ENCODE data around the gene LPIN3. TPM values are rescaled to one million over a fixed set of nuclear protein-coding genes. Genes with fewer than 3 reads are reported as not detected.

LPIN3 gene
- total RNA-seq, 1 experiment from 2014 or later, result 3.8 TPM

DNA sequence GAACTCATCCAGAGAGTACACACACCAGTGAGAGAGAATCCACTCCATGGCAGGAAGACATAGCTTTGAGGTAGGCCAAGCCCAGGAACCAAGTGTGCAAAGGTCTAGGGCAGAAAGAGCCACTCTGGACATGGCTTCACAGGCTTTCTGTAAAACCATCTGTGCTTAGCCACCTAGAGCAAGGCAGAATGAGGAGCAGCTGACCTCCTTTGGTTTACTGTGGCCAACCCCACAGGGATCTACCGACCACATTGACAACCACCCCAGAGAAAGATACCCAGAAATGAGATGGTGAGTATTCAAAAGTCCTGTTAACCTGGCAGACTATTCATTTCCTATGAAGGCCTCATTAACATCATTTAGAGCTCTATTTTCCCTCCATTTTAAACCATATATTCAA is 33.6 kb upstream of the LPIN3 start:
- Histone ChIP-seq H3K4me2 (ENCODE audit: insufficient read depth, insufficient read length, low read length) (no peak overlapping the region), H3T11ph (ENCODE audit: low read length) (no peak overlapping the region), H3K27ac (ENCODE audit: insufficient read length, low read depth, low read length) (no peak overlapping the region), H3K9me3 (ENCODE audit: control insufficient read depth, low read depth, low read length) (no peaks in the 10 kb centered on the region), H4K91ac (ENCODE audit: insufficient read length, low read depth, low read length) (no peak overlapping the region), H4K5ac (ENCODE audit: insufficient read length, low read depth, low read length) (no peak overlapping the region), H2AFZ (ENCODE audit: low read length) (no peak overlapping the region), H3K18ac (ENCODE audit: insufficient read length, low read depth, low read length) (no peak overlapping the region), H2BK120ac (ENCODE audit: low read depth, low read length, poor library complexity, severe bottlenecking) (no peak overlapping the region), H3K4ac (ENCODE audit: low read depth, low read length) (no peak overlapping the region), H2BK20ac (ENCODE audit: low read depth, low read length, poor library complexity, severe bottlenecking) (no peak overlapping the region), H3K4me1 (ENCODE audit: insufficient read depth, low read length) (no peaks in the 10 kb centered on the region; the same call in 1 of the 2 replicates), H3K56ac (ENCODE audit: insufficient read length, low read depth, low read length) (no peak overlapping the region), H3K23me2 (ENCODE audit: insufficient read length, low read depth, low read length, poor library complexity, severe bottlenecking) (no peaks in the 10 kb centered on the region), H3K14ac (ENCODE audit: insufficient read depth, low read length) (no peak overlapping the region), H3K27me3 (ENCODE audit: insufficient read depth, low read length) (no peaks in the 10 kb centered on the region), H2AK5ac (ENCODE audit: insufficient read length, low read length) (no peak overlapping the region), H3K79me2 (ENCODE audit: insufficient read depth, low read length) (no peaks in the 10 kb centered on the region), H3K79me1 (ENCODE audit: insufficient read depth, low read depth, low read length, poor library complexity, severe bottlenecking) (no peaks in the 10 kb centered on the region), H4K20me1 (ENCODE audit: control insufficient read depth, insufficient read depth, insufficient read length) (no peaks in the 10 kb centered on the region), H3K9ac (ENCODE audit: extremely low read depth, insufficient read length, low read length) (no peak overlapping the region), H2BK12ac (ENCODE audit: insufficient read length, low read depth, low read length) (no peak overlapping the region), H3K23ac (ENCODE audit: insufficient read length, low read depth, low read length) (no peak overlapping the region), H2BK15ac (ENCODE audit: low read depth, low read length) (no peak overlapping the region), H4K8ac (replicated peaks; ENCODE audit: insufficient read length, low read depth, low read length) (no peak overlapping the region), H2BK5ac (ENCODE audit: insufficient read length, low read length) (no peak overlapping the region)
- no CpG with 5 or more reads among the region's 1 CpG for WGBS (ENCODE audit: extremely low coverage, insufficient read length, low lambda C conversion rate)
- no peak for DNase-seq
- H3K27ac Mint-ChIP-seq, result no peak overlapping the region; a peak in 1 of 7 replicates
- H3K36me3 Mint-ChIP-seq (ENCODE audit: insufficient read depth in 1 of 3, low read depth in 3 of 3), result no peaks in the 10 kb centered on the region
- H3K4me3 Mint-ChIP-seq, result no peak overlapping the region
- TF ChIP-seq, protein P1, sequence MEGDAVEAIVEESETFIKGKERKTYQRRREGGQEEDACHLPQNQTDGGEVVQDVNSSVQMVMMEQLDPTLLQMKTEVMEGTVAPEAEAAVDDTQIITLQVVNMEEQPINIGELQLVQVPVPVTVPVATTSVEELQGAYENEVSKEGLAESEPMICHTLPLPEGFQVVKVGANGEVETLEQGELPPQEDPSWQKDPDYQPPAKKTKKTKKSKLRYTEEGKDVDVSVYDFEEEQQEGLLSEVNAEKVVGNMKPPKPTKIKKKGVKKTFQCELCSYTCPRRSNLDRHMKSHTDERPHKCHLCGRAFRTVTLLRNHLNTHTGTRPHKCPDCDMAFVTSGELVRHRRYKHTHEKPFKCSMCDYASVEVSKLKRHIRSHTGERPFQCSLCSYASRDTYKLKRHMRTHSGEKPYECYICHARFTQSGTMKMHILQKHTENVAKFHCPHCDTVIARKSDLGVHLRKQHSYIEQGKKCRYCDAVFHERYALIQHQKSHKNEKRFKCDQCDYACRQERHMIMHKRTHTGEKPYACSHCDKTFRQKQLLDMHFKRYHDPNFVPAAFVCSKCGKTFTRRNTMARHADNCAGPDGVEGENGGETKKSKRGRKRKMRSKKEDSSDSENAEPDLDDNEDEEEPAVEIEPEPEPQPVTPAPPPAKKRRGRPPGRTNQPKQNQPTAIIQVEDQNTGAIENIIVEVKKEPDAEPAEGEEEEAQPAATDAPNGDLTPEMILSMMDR (conservative IDR thresholded peaks at IDR 0.05), result no peak
- peaks cover 15 to 22% of the 10 kb centered on the region in 2 experiments for H3K4me1 Mint-ChIP-seq
- no peaks in the 10 kb centered on the region; the same call in 1 of the 2 replicates for H3K27me3 Mint-ChIP-seq (ENCODE audit: low read depth)
- 0 out of 5 replicates have a peak, but pooled peaks cover 0 to 2% of the 10 kb centered on the region in 2 experiments for H3K9me3 Mint-ChIP-seq

Measured in H9 (cell line).